HG02588 (cell line): ENCODE data around the gene RANBP17.
"Not testable (repeated sequence)": the region's sequence is repeated elsewhere in the genome, so short reads cannot be mapped to it uniquely, and the experiment has no call there.

ENCODE experiments used
- ATAC-seq: cut with Tn5 transposase; IDR thresholded peaks from one replicate; pipeline ENCODE4 v1.9.1; 2021; ENCODE audit warnings: mild to moderate bottlenecking, moderate library complexity; ENCODE audit not compliant: unreplicated experiment

Gene RANBP17

DNA sequence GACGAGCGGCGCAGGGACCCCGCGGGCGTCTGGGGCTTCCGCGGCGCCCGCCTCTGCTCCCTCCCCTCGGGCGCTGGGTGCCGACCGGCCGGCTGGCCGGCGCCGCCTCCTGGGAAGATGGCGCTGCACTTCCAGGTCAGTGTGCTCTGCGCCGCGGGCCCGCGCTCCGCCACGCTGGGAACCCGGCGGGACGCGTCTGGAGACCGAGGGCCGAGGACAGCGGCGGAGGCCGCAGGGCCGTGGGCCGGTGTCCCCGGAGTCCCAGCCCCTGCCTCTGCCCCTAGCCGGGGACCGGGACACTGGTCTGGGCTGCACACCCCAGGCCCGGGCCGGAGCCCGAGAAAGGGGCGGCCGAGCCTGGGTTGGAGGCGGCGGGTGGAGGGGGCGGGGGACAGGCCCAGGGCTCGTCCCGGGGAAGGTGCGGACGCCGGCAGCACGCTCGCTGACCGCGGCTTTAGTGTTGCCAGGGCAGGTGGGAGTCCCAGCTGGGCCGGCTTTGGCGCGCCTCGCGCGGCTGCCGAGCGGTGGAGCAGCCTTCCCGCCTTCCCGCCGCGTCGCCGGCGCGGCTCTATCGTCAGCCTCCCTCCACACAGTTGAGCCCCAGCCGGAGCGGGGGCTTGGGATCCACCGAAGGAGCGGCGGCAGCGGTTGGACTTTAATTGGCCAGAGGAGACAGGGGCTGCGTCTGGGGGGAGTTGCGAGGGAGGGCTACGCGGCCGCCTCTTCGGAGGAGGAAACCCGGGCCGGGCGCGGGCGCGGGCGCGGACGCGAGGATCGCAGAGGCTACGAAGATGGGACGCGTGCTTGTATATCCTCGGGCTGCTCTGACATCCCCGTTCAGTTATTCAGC lies at the start of gene RANBP17:
Gene RANBP17 (plus strand): TSS at position 102 of the 850 bp plus-strand sequence.
- no peak for ATAC-seq

GRCh38 chr5:170813231-170813630 lies 48.6 kb upstream of the RANBP17 start:
- no peak for ATAC-seq

- ATAC-seq = no peak
Observed at GRCh38 chr5:170817195-170817594, 44.6 kb upstream of the RANBP17 start.

- ATAC-seq = no peak
Observed at GRCh38 chr5:170818232-170818631, 43.6 kb upstream of the RANBP17 start.

DNA sequence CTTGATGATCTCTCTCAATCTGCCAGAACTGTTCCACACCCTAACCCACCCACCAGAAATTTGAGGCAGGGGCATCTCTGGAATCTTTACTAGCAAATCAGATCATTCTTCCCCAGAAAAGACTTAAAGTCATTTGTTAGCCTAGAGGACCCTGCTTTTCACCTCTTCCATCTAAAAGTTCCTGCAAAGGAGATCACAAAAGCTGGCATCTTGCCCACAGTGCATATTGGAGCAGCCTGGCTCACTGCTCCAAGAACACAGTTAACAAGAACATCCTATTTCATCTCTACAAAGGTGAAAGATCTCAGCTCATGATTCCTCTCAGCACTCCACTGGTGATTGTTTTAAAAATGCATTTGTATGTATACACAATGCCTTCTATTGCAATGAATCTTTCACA lies 42.0 kb upstream of the RANBP17 start:
- no peak for ATAC-seq

GRCh38 chr5:170821257-170821800 lies 40.5 kb upstream of the RANBP17 start:
- no peak for ATAC-seq

- no peak for ATAC-seq
Observed at GRCh38 chr5:170826117-170826516, 35.7 kb upstream of the RANBP17 start.

DNA sequence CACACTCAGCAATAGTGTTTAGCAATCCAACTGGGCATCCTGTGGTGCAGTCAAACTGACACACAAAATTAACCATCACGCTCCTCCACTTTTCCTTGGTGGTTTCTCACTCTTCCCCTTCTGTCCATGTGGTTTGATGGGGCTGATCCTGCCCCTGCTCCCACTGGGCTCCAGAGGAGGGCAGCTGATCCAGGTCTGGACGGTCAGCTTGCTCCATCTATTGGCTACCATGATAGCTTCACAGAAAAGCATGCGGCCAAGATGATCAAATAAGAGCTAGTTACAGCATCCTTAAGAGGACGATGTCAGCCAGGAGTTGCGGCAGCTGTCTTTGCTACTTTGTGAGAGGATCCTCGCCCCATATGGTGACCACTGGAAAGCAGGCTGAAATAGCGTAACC lies 29.6 kb upstream of the RANBP17 start:
- no peak for ATAC-seq

DNA sequence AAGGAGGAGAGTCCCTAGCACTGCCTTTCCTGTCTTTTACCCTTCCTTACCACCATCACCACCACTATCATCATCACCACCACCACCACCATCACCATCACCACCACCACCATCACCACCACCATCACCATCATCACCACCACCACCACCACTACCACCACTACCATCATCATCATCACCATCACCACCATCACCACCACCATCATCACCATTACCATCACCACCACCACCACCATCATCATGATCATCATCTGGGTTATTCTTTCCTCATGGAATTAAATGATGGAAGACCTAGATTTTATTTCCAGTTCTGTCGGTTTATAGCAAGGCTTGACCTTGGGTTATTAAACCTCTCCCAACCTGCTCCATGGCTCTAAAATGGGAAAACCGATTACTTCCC lies 27.8 kb upstream of the RANBP17 start:
- not testable (repeated sequence) for ATAC-seq

- ATAC-seq = no peak
Observed at GRCh38 chr5:170836226-170836625, 25.6 kb upstream of the RANBP17 start.

GRCh38 chr5:170843870-170844269 lies 17.9 kb upstream of the RANBP17 start:
- no peak for ATAC-seq

- ATAC-seq = no peak
Observed at GRCh38 chr5:170844651-170845050, 17.2 kb upstream of the RANBP17 start.

- no peak for ATAC-seq
Observed at GRCh38 chr5:170846416-170846815, 15.4 kb upstream of the RANBP17 start.

DNA sequence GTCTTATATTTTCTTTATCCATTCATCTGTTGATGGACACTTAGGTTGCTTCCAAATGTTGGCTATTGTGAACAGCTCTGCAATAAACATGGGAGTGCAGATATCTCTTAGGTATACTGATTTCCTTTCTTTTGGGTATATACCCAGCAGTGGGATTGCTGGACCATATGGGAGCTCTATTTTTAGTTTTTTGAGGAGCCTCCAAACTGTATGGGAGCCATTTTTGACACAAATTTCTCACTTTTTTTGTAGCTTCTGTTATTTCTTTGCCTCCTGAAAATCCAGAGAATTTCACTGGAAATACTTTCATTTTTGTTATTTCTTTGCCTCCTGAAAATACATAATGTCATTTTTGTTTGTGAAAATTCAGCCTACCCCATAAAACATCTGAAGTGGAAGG lies 15.0 kb upstream of the RANBP17 start:
- no peak for ATAC-seq

DNA sequence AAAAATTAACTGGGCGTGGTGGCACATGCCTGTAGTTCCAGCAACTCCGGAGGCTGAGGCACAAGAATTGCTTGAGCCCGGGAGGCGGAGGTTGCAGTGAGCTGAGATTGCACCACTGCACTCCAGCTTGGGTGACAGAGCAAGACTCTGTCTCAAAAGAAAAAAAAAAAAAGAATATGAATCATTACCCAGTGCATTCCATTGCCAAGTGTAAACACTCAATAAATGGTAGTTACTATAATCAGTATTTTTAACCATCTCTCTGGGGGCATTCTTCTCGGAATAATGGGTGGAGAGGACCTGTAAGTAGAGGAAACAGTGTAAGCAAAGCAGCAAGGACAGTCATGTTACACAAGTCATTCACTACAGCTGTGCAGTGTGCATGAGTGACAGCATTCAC lies 13.8 kb upstream of the RANBP17 start:
- no peak for ATAC-seq

DNA sequence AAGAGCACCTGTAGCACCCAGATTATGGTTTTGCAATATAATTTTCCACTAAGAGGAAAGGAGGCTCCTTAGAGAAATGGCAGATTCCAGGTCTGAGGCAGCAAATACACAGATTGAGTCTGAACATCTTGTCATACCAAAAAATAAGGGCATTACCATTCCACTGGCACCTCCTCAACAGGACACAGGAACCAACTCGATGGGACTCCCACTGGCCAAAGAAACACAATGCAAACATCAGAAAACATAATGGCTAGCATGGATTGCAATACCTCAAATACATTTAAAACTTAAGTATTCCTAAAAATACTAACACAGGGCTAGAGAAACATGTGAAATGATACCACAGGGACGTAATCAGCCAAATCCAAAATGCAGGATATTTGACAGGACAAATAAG lies 12.4 kb upstream of the RANBP17 start:
- ATAC-seq = no peak

DNA sequence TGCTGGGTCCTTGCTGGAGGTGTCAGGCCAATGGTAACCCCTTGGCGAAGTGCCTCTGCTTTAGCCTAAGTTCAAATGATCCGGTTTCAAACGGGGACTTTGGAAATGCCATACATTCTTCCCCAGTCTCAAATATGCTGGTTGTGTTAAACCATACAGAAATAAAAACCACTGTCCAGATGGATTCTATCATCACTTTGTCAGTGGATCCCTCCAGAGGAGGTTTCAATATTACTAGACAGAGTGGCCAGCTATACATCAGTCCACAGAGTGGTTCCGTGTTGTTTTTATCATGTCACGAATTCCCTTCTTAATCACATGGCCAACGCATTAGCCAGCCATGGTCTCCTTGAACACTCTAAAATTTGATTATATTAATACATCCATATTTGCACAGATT lies 7.3 kb upstream of the RANBP17 start:
- ATAC-seq = no peak

GRCh38 chr5:170857066-170857465 lies 4.8 kb upstream of the RANBP17 start:
- no peak for ATAC-seq

- no peak for ATAC-seq
Observed at GRCh38 chr5:170860415-170860814, 1.4 kb upstream of the RANBP17 start.

- ATAC-seq = no peak
Observed at GRCh38 chr5:170860818-170861666, 776 bp upstream of the RANBP17 start.

DNA sequence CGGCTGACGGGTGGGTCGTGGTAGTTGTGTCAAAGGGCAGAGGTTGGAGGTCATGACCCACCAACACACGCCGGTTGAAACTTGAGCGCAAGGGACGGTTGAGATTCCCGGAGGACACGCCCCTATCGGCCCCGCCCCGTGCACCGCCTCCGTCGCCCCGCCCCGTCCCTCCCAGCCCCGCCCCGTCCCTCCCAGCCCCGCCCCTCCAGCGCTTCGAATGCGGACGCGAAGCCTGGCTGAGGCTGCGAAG lies 226 bp upstream of the RANBP17 start:
- no peak for ATAC-seq

GRCh38 chr5:170863646-170864045 lies 1.8 kb downstream of the RANBP17 start:
- ATAC-seq = no peak
